Globus pallidus (tissue), 1 donor: ENCODE measurements around the gene SLAMF1.
A peak's percentile ranks its signal among the peaks of the same experiment; 100 is the strongest.
"Not testable (repeated sequence)": the region's sequence is repeated elsewhere in the genome, so short reads cannot be mapped to it uniquely, and the experiment has no call there.

Experiments used
- DNase-seq: peaks from one replicate; pipeline ENCODE4 v3.0.0-alpha.2; 2015; ENCODE audit warnings: low spot score

SLAMF1 gene

GRCh38 chr1:160597051-160597450 is 49.8 kb downstream of the SLAMF1 start:
- no peak for DNase-seq

DNA sequence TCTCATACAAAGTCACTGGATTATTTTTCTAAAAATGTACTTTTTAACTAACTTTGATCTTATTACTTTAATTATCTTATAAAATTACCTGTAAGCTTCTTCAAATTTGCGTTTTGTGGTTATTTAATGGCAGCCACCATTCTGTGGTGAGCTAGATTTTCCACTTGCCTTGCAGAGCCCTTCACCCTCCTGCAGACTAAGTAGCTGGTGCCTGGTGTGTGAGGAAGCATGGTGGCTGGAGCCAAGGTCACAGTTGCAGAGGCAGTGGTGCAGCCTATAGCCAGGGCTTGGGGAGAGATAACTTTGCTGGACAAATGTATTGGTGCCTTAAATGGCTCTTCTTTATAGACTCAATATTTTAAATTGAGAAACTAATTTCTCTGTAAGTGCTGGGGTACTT is 56.4 kb downstream of the SLAMF1 start:
- no peak for DNase-seq

GRCh38 chr1:160588468-160588867 is 58.4 kb downstream of the SLAMF1 start:
- DNase-seq = no peak

DNA sequence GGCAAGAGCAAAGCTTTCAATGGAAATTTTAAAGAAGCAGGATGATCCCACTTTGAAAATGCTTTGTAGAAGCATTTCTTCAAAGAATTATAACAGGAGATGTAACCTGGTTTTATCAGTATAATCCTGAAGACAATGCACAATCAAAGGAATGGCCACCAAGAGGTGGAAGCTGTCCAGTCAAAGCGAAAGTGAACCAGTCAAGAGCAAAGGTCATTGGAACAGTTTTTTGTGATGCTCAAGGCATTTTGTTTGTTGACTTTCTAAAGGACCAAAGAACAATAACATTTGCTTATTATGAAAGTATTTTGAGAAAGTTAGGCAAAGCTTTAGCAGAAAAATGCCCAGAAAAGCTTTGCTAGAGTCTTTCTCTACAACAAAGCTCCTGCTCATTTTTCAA is 62.1 kb downstream of the SLAMF1 start:
- no peak for DNase-seq

GRCh38 chr1:160582976-160583375 is 63.9 kb downstream of the SLAMF1 start:
- not testable (repeated sequence) for DNase-seq

- DNase-seq = no peak
Observed at GRCh38 chr1:160581961-160582360, 64.9 kb downstream of the SLAMF1 start.

DNA sequence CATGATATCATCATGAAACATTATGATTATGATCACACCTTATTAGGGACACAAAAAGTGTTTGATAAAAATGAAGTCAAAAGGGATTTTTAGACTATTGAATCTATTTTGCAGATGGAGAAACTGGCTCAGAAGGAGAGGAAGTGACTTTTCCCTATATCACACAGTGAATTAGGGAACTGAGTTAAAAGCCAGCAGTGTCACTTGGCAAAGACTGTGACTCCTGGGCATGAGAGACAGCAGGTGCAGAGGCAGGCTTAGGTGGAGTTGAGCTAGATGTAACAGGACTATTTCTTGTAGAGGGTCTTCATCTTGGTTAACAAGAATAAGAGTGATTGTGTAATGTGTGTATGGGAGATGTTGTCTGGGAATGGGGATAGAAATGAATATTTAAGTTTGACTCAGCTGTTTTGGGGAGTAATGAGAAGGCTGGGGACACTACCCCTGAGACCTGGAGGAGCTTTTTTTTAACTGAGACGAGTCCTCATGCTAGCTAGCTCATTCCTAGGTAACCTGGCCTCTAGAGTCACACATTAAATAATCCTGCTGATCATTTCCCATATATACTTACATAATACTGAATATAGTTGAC is 66.5 kb downstream of the SLAMF1 start:
- no peak for DNase-seq

DNA sequence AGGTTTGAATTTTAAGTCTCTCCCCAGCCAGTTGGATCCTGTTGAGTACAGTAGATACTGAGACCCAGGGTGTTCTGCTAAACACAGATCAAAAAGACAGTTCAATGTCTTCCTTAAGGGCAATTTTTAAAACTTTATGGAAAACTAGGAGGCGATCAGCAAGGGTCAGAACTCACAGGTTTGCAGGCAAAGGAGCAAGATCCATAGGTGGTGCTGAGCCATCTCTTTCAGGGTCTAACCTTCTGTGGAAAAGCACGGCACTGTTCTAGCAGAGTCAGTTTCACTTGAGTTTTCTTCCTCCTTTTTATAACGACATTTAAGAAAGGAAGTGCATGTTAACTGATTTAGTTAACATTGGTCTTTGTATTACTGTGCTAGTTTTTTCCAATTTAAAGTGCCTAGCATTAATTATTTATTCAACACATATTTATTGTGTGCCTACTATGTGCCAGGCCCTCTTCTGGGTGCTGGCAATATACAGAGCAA is 67.6 kb downstream of the SLAMF1 start, which contains the start of gene CD84:
TSS of gene CD84 (minus strand) at position 281 of the 486 bp plus-strand sequence. CDS start at position 222, 59 bp downstream.
- DNase-seq = no peak

DNA sequence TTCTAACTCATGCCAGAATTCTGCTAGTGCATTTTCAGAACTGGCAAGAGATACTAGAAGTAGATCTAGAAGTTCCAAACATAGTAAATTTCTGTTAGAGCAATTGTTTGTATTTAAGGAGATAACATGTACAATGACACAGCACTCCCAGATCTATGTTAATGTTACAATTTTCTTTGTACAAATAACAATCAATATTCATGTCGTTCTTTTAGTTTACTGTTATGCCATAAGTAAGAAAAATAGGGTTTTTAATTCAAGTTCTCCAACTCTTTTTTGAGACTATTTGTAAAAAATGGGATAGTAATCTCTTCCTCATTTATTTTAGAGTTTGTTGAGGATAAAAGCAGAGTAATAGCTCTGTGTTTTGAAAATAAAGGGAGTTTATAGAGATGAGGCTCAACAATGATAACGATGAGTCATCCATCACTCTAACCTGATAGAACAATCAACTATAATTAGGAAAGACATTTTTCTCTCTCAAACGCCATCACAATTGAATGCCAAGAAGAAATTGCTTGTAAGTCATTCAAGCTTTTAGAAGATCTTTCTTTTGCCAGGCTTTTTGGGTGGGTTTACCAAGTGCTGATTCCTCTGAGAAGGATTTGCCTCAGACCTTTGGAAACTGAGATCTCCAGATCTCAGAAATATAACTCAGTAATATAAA is 68.2 kb downstream of the SLAMF1 start:
- no peak for DNase-seq

- no peak for DNase-seq
Observed at GRCh38 chr1:160578175-160578524, 68.7 kb downstream of the SLAMF1 start.

GRCh38 chr1:160577671-160578070 is 69.2 kb downstream of the SLAMF1 start:
- DNase-seq = no peak

DNA sequence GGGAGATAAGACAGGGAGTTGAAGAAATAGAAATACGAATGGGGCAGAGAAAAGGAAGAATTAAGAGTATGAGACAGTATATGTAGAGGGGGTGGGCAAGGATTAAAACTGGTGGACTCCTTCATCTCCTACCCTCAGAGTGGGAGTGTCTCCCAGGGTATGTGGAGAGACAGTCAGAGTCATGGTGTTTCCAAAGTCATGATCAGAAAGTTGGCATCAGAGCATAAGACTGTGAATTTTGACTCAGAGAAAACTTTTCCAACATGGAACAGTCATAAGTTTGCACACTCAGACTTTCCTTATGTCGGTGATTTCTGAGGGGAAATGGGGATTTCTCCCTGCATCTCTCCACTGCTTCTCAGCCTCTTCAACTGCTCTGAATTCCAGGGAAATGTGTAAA is 70.0 kb downstream of the SLAMF1 start:
- DNase-seq = no peak

- no peak for DNase-seq
Observed at GRCh38 chr1:160576390-160576789, 70.5 kb downstream of the SLAMF1 start.

- peak; percentile 67 for DNase-seq
Observed at GRCh38 chr1:160575112-160575664, 71.7 kb downstream of the SLAMF1 start.

GRCh38 chr1:160570840-160571239 is 76.0 kb downstream of the SLAMF1 start:
- DNase-seq = no peak

- no peak for DNase-seq
Observed at GRCh38 chr1:160569806-160570205, 77.0 kb downstream of the SLAMF1 start.

DNA sequence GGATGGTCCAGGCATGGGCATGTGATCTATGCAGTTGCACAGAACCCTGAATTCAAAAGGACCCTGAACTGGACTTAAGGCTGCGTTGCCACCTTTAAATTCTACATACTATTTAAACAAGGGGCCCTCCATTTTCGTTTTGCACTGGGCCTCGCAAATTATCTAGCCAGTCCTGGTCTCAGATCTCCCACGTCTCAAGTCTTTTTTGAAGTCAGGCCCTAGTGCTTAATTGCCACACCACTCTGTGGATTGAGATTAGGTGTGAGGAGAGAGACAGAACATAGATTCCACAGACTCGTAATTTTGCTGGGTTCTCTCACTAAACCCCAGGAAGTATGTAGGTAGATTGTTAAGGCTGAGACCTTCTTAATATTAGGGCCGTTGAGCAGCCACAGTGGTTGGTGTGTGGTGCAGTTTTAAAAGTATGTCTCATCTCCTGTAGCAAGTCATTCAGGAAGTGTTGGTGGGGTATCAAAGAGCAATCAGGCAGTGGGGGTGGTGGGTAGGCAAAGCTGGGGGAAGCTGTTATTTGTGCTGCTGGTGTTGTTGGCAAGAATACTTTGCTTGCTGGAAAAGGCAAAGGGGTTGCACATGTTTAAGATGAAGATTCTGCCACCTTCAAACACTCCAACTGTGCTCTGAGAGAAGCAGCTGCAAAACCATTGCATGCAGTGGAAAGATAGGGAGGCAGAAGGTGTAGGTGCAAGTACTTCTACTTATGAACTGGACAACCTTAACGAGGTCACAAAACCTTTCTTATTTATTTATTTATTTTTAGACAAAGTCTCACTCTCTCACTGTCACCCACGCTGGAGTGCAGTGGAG is 78.8 kb downstream of the SLAMF1 start:
- no peak for DNase-seq

- no peak for DNase-seq
Observed at GRCh38 chr1:160567341-160567740, 79.5 kb downstream of the SLAMF1 start.

DNA sequence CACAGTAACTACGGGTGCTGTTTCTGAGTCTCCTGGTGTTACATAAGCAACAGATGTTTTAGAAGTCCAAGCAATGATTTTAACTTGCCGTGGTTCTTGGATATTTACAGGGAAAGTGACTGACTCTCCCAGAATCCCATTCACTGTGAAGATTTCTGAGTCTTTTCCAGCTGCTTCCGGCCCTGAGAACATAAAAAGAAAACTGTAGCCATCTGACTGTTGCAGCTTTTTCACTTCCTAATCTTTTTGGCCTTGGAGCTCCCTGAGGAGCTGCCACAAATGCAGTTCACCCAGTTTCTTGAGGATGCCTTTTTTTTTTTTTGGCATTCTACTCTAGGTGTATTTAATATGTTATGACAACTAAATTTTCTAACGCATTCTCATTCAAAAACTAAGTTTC is 81.3 kb downstream of the SLAMF1 start:
- DNase-seq = no peak

GRCh38 chr1:160563230-160563629 is 83.6 kb downstream of the SLAMF1 start:
- DNase-seq = not testable (repeated sequence)

DNA sequence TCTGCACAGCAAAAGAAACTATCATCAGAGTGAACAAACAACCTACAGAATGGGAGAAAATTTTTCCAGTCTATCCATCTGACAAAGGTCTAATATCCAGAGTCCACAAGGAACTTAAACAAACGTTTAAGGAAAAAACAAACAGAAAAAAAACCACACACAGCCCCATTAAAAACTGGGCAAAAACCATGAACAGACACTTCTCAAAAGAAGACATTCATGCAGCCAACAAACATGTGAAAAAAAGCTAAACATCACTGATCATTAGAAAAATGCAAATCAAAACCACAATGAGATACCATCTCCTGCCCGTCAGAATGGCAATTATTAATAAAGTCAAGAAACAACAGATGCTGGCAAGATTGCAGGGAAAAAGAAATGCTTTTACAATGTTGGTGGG is 84.1 kb downstream of the SLAMF1 start:
- not testable (repeated sequence) for DNase-seq

- DNase-seq = no peak
Observed at GRCh38 chr1:160560806-160561205, 86.0 kb downstream of the SLAMF1 start.
